HUDEP-2 (cell line): ENCODE measurements around the gene FHL3.
"Not testable (repeated sequence)": the region's sequence is repeated elsewhere in the genome, so short reads cannot be mapped to it uniquely, and the experiment has no call there.

Experiments
- DNase-seq, 76 experiments: peaks; one replicate each; lab custom pipeline; 2025; ENCODE audit not compliant: unreplicated experiment in 76 of 76; lab: John Stamatoyannopoulos, UW

FHL3 gene

GRCh38 chr1:37995751-37996345 lies 9.5 kb downstream of the FHL3 start:
- no peak for DNase-seq

GRCh38 chr1:37994886-37995566 lies 10.3 kb downstream of the FHL3 start:
- no peak for DNase-seq

- peak in 16 of 76 experiments; percentile 5 to 67 (median 32) for DNase-seq
These were observed 15.9 kb downstream of the FHL3 start for GRCh38 chr1:37989361-37989930.

GRCh38 chr1:37987679-37988078 lies 17.6 kb downstream of the FHL3 start:
- no peak for DNase-seq

- DNase-seq, result no peak
These were observed 21.8 kb downstream of the FHL3 start for GRCh38 chr1:37983546-37983945.

GRCh38 chr1:37978541-37978940 lies 26.8 kb downstream of the FHL3 start:
- DNase-seq, result no peak

- peak in 11 of 76 experiments; percentile 6 to 24 (median 13) for DNase-seq
These were observed 30.2 kb downstream of the FHL3 start for GRCh38 chr1:37975083-37975482.

GRCh38 chr1:37974567-37974966 lies 30.7 kb downstream of the FHL3 start:
- DNase-seq, result no peak

- DNase-seq, result not testable (repeated sequence)
These were observed 31.6 kb downstream of the FHL3 start for GRCh38 chr1:37973684-37974083.

- DNase-seq, result no peak
These were observed 40.0 kb downstream of the FHL3 start for GRCh38 chr1:37965301-37965700.

GRCh38 chr1:37964106-37964505 lies 41.2 kb downstream of the FHL3 start:
- not testable (repeated sequence) for DNase-seq

- no peak for DNase-seq
These were observed 46.6 kb downstream of the FHL3 start for GRCh38 chr1:37958690-37959089.

- no peak for DNase-seq
These were observed 49.6 kb downstream of the FHL3 start for GRCh38 chr1:37955685-37956084.

- no peak for DNase-seq
These were observed 50.9 kb downstream of the FHL3 start for GRCh38 chr1:37954316-37954971.

GRCh38 chr1:37952738-37953137 lies 52.6 kb downstream of the FHL3 start:
- no peak for DNase-seq

GRCh38 chr1:37951783-37952624 lies 53.3 kb downstream of the FHL3 start:
- DNase-seq, result no peak

- no peak for DNase-seq
These were observed 54.1 kb downstream of the FHL3 start for GRCh38 chr1:37951041-37951782.

- DNase-seq, result no peak
These were observed 55.7 kb downstream of the FHL3 start for GRCh38 chr1:37949524-37950152.

GRCh38 chr1:37948841-37949240 lies 56.5 kb downstream of the FHL3 start:
- no peak for DNase-seq

GRCh38 chr1:37948166-37948565 lies 57.1 kb downstream of the FHL3 start:
- no peak for DNase-seq
